Peyer's patch (tissue), 4 donors: ENCODE measurements around the gene SPACA4. TPM values are rescaled to one million over a fixed set of nuclear protein-coding genes. Genes with fewer than 3 reads are reported as not detected.

ENCODE experiments used
- DNase-seq, 3 donors: peaks; one replicate each; pipeline ENCODE4 v3.0.0-alpha.2; 2017 to 2019
- H3K27ac ChIP-seq, 4 donors: fragments of 200-600 bp; sonication (generic); one replicate each; pipeline ENCODE4 v1.5.1; 2016 to 2019
- H3K27me3 ChIP-seq, 2 donors: fragments of 200-600 bp; sonication (generic); one replicate each; pipeline ENCODE4 v1.5.1; 2019
- H3K36me3 ChIP-seq, 3 donors: fragments of 200-600 bp; sonication (generic); one replicate each; pipeline ENCODE4 v1.5.1; 2016 to 2019
- H3K4me1 ChIP-seq, 4 donors: fragments of 200-600 bp; sonication (generic); one replicate each; pipeline ENCODE4 v1.5.1; 2016 to 2019
- H3K4me3 ChIP-seq, 4 donors: fragments of 200-600 bp; sonication (generic); 1 replicate in 3 of 4; 2 replicates in 1 of 4; pipeline ENCODE4 v1.5.1; 2016 to 2019; ENCODE audit warnings: mild to moderate bottlenecking in 1 of 4
- H3K9me3 ChIP-seq, 4 donors: fragments of 200-600 bp; sonication (generic); one replicate each; pipeline ENCODE4 v1.5.1; 2016 to 2019; ENCODE audit warnings: mild to moderate bottlenecking in 1 of 4
- CTCF ChIP-seq, 6 experiments: fragments of 450-650 bp in 4 of 6; fragments of 200-600 bp in 2 of 6; sonication (generic) in 1 of 6; IDR thresholded peaks; one replicate each; pipeline ENCODE4 v1.5.1; 2017 to 2019; ENCODE audit warnings: antibody characterized with exemption in 6 of 6, mild to moderate bottlenecking in 3 of 6, moderate library complexity in 1 of 6
- POLR2A ChIP-seq, 2 donors: fragments of 450-650 bp; IDR thresholded peaks; one replicate each; pipeline ENCODE4 v1.5.1; 2017; ENCODE audit warnings: antibody characterized with exemption in 2 of 2, mild to moderate bottlenecking in 2 of 2, moderate library complexity in 2 of 2
- total RNA-seq, 4 donors: library from RNA; depleted of rRNA; stranded (reverse); fragments of >200 nt; gene quantifications; one replicate each; pipeline ENCODE4 v1.1.0, GENCODE V29; 2016

SPACA4 gene
- total RNA-seq, 4 donors from 2014 or later = not detected

DNA sequence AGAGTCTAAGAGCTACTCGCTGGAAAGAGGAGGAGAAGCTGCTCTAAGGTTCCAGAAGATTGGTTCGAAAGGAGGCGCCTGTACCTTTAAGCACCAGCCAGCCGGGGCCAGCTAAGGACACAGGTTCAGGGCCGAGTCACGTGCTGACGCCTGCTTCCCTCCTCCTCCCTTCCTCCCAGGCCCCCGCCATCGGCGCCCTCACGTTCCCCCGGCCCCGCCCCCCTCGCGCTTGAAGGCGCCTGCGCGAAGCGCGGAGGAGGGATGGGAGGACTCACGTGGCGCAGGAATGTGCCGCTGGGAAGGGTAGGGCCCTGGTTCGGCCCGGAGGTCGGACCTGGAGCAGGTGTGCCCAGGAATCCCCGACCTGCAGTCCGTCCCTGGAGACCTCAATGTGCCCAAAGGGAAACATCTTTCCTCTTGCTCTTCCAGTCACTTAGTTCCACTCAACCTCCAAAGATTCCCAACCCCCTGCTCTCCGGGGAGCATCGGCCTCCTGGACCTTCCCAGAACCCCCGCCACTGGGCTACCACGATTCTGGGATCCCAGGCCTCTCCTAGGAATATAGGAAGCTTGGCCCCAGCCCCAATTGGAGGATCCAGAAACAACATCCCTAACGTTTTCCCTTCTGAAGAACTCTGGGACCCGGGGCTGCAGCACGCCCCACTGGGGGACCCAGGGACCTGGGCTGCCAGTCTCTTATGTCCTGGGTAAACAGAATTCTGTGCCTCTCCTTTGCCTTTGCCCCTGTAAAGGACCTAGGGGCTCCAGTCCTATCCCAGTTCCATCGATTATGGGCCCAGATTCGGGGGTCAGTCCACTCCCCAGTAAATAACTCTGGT is 28.1 kb downstream of the SPACA4 start:
- H3K27me3 ChIP-seq = no peaks in the 10 kb centered on the region
- H3K27ac ChIP-seq = peak overlapping the region; percentile 96 to 98 (median 96)
- peaks cover 6 to 66% (median 19%) of the 10 kb centered on the region in 4 donors for H3K4me1 ChIP-seq
- H3K9me3 ChIP-seq = no peaks in the 10 kb centered on the region
- no peak for TF ChIP-seq CTCF (IDR thresholded peaks at IDR 0.05)
- TF ChIP-seq POLR2A (IDR thresholded peaks at IDR 0.05) = peak; percentile 72 to 87
- peaks cover 0 to 16% (median 0%) of the 10 kb centered on the region in 3 donors for H3K36me3 ChIP-seq
- peak overlapping the region; percentile 26 to 91 (median 78) for H3K4me3 ChIP-seq
- peak; percentile 97 to 99 (median 98) for DNase-seq

- H3K4me1 ChIP-seq = peaks cover 6 to 61% (median 19%) of the 10 kb centered on the region in 4 donors
- TF ChIP-seq POLR2A (IDR thresholded peaks at IDR 0.05) = peak in 1 of 2 donors; percentile 56
- TF ChIP-seq CTCF (IDR thresholded peaks at IDR 0.05) = no peak
- H3K36me3 ChIP-seq = peaks cover 0 to 15% (median 0%) of the 10 kb centered on the region in 3 donors
Observed at GRCh38 chr19:48635263-48635965, 28.9 kb downstream of the SPACA4 start.

GRCh38 chr19:48635966-48636858 is 29.7 kb downstream of the SPACA4 start:
- H3K4me1 ChIP-seq = peaks cover 6 to 53% (median 19%) of the 10 kb centered on the region in 4 donors
- no peak for TF ChIP-seq POLR2A (IDR thresholded peaks at IDR 0.05)
- no peak for TF ChIP-seq CTCF (IDR thresholded peaks at IDR 0.05)
- peak overlapping the region; percentile 70 to 91 (median 78) for H3K4me3 ChIP-seq
- peak overlapping the region; percentile 96 to 98 (median 96) for H3K27ac ChIP-seq
- no peaks in the 10 kb centered on the region for H3K27me3 ChIP-seq
- H3K36me3 ChIP-seq = peaks cover 0 to 7% (median 0%) of the 10 kb centered on the region in 3 donors
- H3K9me3 ChIP-seq = no peaks in the 10 kb centered on the region
- peak in 2 of 3 donors; percentile 70 to 74 for DNase-seq

More at GRCh38 chr19:48635263-48635965, 28.9 kb downstream of the SPACA4 start:
- H3K27me3 ChIP-seq = no peaks in the 10 kb centered on the region
- H3K4me3 ChIP-seq = peak overlapping the region; percentile 70 to 91 (median 78)
- peak; percentile 73 to 90 (median 83) for DNase-seq
- peak overlapping the region; percentile 96 to 98 (median 96) for H3K27ac ChIP-seq
- no peaks in the 10 kb centered on the region for H3K9me3 ChIP-seq

DNA sequence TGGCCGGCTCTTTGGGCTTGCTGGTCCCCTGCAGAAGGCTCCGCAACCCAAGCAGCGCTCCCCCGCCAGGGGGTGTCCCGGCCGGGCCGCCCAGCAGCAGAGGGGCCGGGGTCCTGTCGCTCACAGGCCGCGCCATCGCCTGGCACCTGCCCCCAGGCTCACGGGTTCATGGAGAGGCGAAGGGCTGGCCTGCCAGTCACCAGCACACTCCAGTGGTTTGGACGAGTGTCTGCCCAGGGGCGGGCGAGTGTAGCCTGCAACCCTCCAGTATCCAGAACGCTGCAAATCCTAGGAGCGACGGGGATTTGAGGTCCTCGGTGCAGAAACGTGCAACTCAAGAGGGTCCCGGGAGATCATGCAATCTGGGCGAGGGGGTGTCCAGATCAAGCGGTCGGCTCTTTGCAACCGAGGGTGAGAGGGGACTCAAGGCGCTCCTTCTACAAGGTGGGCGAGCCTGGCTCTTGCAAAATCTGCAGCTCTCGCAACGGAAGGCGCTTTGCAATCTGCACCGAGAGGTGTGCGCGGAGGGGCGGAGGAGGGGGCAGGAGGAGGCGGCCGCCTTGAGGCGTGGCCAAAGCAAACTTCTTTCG is 30.4 kb downstream of the SPACA4 start, which contains the start of gene DBP:
DBP (minus strand) TSS at position 521 of the 590 bp plus-strand sequence; CDS start at position 136, 385 bp downstream.
- Histone ChIP-seq H3K27me3 (no peaks in the 10 kb centered on the region), H3K36me3 (peaks cover 0 to 5% (median 0%) of the 10 kb centered on the region in 3 donors), H3K4me3 (peak within 1 kb of the TSS; percentile 70 to 91 (median 78)), H3K4me1 (peaks cover 6 to 45% (median 19%) of the 10 kb centered on the region in 4 donors), H3K27ac (peak within 1 kb of the TSS; percentile 96 to 98 (median 96)), H3K9me3 (no peaks in the 10 kb centered on the region)
- TF ChIP-seq CTCF (IDR thresholded peaks at IDR 0.05) (peak in 5 of 6 experiments; percentile 24 to 44 (median 26)), POLR2A (IDR thresholded peaks at IDR 0.05) (peak; percentile 71 to 84)
- DNase-seq = peak in 2 of 3 donors; percentile 45 to 76
